Thymus (tissue), 11 donors: Measurements from ENCODE around the gene PELI2. TPM values are rescaled to one million over a fixed set of nuclear protein-coding genes. Genes with fewer than 3 reads are reported as not detected.

Experiments used
- DNase-seq, 9 donors: peaks; one replicate each; pipeline ENCODE4 v3.0.0-alpha.2; 2013; ENCODE audit warnings: low spot score in 9 of 9, low read depth in 6 of 9, missing footprints in 1 of 9
- H3K27ac ChIP-seq, 2 donors: one replicate each; pipeline ENCODE4 v1.5.1; 2013; ENCODE audit warnings: control low read depth in 1 of 2, low read depth in 1 of 2, low read length in 1 of 2, mild to moderate bottlenecking in 1 of 2, moderate library complexity in 1 of 2
- H3K27me3 ChIP-seq, 2 donors: one replicate each; pipeline ENCODE4 v1.5.1; 2013; ENCODE audit warnings: low read length in 1 of 2; ENCODE audit not compliant: control insufficient read depth in 2 of 2, insufficient read depth in 1 of 2
- H3K36me3 ChIP-seq, 2 donors: one replicate each; pipeline ENCODE4 v1.5.1; 2013; ENCODE audit warnings: low read length in 1 of 2, mild to moderate bottlenecking in 1 of 2, moderate library complexity in 1 of 2; ENCODE audit not compliant: control insufficient read depth in 2 of 2, insufficient read depth in 2 of 2
- H3K4me1 ChIP-seq, 2 donors: one replicate each; pipeline ENCODE4 v1.5.1; 2013; ENCODE audit warnings: low read length in 2 of 2; ENCODE audit not compliant: control insufficient read depth in 2 of 2, insufficient read depth in 2 of 2
- H3K4me3 ChIP-seq, 2 donors: one replicate each; pipeline ENCODE4 v1.5.1; 2013; ENCODE audit warnings: low read length in 2 of 2, control low read depth in 1 of 2, mild to moderate bottlenecking in 1 of 2
- H3K9me3 ChIP-seq, 2 donors: one replicate each; pipeline ENCODE4 v1.5.1; 2013; ENCODE audit warnings: low read length in 1 of 2, mild to moderate bottlenecking in 1 of 2; ENCODE audit not compliant: control insufficient read depth in 2 of 2, insufficient read depth in 1 of 2
- WGBS: extraction: QIAGEN DNeasy Blood & Tissue Kit; methylation state at CpG from one replicate; pipeline ENCODE4 v1.1.7; 2013; 5-methylcytosine and 5-hydroxymethylcytosine counted together
- polyA plus RNA-seq: library from polyadenylated mRNA; stranded (reverse); fragments of 200-250 nt; gene quantifications from one replicate; pipeline ENCODE4 v1.2.3, GENCODE V29; 2013
- total RNA-seq: library from RNA; stranded (reverse); fragments of 120-200 nt; gene quantifications from one replicate; pipeline ENCODE4 v1.2.4, GENCODE V29; 2013
- donor health status: healthy.

PELI2 gene
- total and polyA plus RNA-seq, 2 donors = 8.6 to 21.1 TPM

GRCh38 chr14:56349960-56350359 lies 231.7 kb downstream of the PELI2 start:
- Histone ChIP-seq H3K27ac (no peak overlapping the region), H3K4me1 (no peaks in the 10 kb centered on the region), H3K4me3 (no peak overlapping the region), H3K36me3 (no peaks in the 10 kb centered on the region), H3K27me3 (no peaks in the 10 kb centered on the region), H3K9me3 (no peaks in the 10 kb centered on the region)
- no peak for DNase-seq
- WGBS = 98% methylated on average over 1 of the region's 1 CpG
